ENCODE data around the gene CENPVL3. TPM values are rescaled to one million over a fixed set of nuclear protein-coding genes. Genes with fewer than 3 reads are reported as not detected.
"Not testable (repeated sequence)": the region's sequence is repeated elsewhere in the genome, so short reads cannot be mapped to it uniquely, and the experiment has no call there.

CENPVL3 gene
- not detected in 2 replicates for total RNA-seq

DNA sequence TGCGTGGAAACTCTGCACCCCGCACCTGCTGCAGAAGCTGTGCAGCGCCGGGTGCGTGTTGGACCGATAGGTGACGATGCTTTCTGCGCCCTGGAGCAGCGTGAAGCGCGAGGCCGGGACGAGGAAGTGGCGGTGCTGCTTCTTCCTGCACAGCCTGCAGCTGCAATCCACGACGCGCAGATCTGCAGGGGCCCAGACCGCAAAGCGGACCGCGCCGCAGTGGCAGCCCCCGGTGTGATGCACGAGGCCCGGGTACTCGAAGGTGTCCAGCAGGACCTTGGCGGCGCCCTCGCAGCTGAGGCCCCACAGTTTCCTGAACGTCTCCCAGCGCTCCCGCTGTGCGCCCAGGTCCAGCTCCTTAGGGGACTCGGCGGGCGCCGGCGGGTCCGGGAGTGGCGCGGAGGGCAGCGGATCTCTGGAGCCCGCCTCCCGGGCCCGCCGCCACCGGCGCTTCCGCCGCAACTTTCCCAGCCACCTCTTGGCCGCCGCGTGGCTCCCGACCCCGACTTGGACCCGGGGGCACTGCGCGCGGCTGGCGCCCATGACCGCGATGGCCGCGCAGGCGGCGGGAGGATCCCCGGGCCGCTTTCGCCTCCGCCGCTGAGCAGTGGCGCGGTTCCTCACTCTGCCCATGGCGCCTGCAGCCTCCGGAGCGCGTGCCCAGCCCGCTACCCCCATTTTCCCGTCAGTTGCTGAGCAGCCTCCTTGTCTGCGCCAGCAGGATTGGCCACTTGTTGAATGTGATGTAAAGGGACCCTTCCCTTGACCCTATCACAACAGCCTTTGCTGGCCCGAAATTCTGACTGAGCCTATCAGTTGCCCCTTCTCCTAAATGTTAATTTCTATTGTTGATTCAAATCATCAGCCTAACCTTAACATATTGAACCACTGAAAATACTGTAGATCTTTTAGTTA lies at the start of gene CENPVL3:
CENPVL3 (minus strand) TSS at position 672 of the 915 bp plus-strand sequence; CDS start at position 633, 39 bp downstream.
- not testable (repeated sequence) for DNase-seq (ENCODE audit: low read depth in 2 of 2)

DNA sequence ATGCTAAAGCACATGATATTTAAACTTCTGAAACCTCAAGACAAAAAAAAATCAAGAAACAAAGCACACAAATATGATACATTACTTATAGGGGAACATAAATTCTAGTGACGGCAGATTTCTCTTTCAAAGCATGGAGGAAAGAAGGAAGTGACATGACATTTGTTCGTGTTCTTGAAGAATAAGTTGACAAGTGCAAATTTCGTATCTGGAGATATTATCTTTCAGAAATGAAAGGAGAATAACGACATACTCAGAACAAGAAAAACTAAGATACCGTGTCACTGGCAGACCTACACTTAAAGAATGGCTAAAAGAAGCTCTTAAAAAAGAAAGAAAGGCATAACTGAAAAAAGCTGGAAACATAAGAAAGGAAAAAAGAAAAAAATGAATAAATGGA lies 47.3 kb upstream of the CENPVL3 start:
- no peak for DNase-seq (ENCODE audit: low read depth in 2 of 2)

DNA sequence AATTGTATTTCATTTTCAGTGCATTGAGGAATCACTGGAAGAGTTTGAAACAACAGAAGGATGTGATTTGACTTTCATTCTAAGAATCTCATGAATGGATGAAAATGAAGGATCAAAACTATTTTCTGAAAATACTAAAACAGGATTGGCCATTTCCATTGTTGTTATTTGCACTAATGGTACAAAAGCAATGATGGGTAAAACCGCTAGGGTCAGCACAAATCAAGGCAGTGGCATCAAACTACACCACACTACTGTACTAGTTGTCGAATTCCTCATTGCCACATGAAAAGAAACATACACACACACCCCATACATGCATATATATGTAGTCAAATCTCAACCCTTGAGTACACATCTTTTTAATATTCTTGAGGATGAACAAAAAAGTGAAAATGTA lies 24.7 kb upstream of the CENPVL3 start:
- DNase-seq (ENCODE audit: low read depth in 2 of 2) = no peak

DNA sequence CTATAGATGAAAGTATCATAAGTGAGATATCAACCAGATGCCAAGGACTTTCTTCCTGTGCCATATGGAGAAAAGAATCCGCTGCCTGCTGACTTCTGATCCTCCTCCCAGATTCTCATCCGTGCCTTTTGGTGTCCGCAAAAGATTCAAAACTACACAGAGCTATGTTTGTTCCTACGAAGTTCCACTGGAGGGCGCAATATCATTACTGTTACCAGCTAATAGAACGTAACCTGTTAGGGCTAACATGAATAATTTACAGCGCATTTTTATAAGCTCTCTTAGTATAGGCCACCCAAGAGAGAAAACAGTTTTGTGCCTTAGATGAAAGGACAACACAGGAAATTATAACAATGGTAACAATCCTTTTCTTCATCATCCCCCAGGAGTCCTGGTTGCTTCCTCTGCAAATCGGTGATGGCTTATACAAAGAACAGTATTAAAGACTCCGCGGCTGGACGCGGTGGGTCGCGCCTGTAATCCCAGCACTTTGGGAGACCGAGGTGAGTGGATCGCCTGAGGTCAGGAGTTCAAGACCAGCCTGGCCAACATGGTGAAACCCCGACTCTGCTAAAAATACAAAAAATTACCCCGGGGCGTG lies 22.8 kb upstream of the CENPVL3 start:
- DNase-seq (ENCODE audit: low read depth in 2 of 2) = peak; percentile 51 to 69

DNA sequence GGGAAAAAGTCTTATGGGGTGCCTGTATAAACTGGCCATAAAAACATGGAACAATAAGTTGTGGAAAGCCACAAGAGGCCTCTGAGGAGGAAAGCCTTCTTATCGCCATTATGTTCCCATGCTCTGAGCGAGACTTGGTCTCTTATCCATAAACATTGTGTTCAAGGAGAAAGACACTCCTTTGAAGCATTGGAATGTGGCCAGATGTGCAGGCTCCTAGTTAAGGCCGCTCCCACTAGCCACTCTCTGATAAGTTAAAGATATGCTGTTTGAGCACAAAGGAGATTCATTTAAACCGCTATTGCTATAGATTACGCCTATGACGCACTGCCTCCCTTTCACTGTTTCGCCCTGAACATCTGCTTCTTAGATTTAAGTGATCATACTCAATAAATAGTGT lies 17.8 kb upstream of the CENPVL3 start:
- not testable (repeated sequence) for DNase-seq (ENCODE audit: low read depth in 2 of 2)

DNA sequence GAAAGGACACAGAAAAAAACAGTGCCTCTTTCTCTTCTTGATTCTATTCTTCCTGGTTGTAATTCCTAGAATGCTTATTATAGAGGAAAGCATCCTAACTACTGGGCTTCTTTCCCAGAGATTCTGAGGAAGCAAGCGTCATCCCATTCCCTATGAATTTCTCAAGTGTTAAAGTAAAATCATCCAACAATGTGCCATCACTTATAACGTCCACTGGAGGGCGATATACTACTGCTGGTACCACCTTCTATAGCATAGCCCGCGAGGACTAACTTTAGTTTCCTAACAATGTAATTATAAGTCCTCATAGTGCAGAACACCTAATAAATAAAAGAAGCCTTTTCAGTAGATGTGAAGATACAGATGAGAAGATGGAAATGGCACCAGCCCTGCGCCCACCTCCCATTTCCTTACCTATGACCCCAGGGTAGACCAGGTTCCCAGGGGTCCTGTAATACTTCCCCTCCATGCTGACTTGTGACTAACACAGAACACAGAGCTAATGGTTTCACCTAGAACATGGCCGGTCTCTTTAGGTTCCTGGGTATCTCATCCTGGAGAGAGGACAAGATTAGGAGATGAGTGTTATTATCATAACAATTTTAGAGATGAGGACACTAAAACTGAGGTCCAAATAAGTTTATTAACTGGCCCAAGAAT lies 4.2 kb downstream of the CENPVL3 start:
- peak; percentile 45 to 50 for DNase-seq (ENCODE audit: low read depth in 2 of 2)

DNA sequence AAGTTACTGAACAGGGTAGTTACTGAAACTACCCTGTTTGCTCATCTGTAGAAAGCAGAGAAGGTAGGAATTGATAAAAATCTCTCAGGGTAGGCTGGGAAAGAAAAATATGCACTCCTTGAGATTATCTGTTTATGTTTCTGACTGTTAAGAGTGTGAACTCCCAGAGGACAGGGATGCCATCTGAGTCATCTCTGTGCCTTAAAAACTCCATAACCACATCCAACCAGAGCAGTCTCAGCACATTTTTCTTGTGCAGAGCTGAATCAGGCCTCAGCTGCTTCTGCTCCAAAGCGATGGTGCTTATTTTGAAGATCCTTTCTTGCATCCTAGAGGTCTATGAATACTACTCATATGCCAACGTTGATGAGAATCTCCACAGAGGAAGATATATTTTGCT lies 9.9 kb downstream of the CENPVL3 start:
- DNase-seq (ENCODE audit: low read depth in 2 of 2) = no peak

DNA sequence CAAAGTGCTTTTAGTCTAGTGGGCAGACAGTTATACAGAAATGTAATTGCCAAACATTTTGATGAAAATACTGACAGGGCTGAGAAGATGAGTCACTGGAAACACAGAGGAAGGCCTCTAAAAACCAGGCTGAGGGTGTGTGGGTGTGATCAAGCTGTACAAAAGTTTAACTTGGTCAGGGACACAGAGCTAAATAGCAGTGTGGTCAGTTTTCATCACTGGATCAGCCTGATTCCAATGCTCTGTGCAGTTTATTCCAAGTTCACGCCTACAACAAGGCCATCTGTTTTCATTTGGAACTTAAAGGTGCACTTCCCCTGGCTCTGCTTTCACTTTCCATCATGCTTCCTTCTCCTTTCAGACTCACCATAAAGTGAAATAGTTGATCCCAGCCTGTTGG lies 10.6 kb downstream of the CENPVL3 start:
- DNase-seq (ENCODE audit: low read depth in 2 of 2) = no peak

DNA sequence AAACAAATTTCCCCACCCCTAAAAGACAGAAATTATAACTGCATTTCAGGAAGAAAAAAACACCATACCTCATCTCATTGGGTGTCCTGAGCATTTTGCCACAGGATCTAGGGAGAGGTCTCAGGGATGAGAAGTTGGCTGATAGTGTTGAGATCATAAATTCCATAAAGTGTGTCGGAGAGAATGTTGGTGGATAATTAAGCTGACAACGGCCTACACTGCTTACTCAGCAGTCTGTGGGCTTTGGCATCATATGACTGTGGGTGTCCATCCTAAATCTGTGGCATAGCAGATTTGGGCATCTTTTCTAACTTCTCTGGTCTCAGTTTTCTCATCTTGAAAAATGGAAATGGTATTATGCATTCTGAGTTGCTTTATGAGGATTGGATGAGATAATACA lies 12.3 kb downstream of the CENPVL3 start:
- DNase-seq (ENCODE audit: low read depth in 2 of 2) = no peak

DNA sequence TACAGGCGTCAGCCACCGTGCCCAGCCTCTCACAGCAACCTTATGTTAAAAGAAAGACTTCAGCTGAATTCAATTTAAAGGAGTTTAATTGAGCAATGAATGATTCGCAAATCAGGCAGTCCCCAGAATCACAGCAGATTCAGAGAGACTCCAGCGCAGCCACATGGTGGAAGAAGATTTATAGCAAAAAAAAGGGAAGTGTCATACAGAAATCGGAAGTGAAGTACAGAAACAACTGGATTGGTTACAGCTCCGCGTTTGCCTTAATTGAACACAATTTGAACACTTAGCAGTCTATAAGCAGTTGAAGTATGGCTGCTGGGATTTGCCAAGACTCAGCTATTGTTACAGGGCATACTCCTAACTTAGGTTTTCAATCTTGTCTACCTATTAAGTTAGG lies 19.8 kb downstream of the CENPVL3 start:
- no peak for DNase-seq (ENCODE audit: low read depth in 2 of 2)

DNA sequence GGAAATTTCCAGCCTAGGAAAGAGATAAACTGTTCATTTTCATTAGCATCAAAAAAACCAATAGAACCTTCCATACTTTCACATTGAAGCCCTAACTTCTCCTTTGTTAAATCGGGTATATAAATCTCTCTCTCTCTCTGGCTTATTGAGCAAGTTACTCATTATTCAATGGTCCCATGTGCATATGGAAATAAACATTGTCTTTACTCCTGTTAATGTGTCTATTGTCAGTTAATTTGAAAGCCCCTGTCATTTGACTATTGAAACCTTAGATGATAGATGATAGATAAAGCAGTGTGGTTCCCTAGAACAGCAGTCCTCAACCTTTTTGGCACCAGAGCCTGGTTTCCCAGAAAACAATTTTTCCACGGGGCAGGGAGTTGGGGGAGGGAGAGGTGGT lies 46.8 kb downstream of the CENPVL3 start:
- no peak for DNase-seq (ENCODE audit: low read depth in 2 of 2)

DNA sequence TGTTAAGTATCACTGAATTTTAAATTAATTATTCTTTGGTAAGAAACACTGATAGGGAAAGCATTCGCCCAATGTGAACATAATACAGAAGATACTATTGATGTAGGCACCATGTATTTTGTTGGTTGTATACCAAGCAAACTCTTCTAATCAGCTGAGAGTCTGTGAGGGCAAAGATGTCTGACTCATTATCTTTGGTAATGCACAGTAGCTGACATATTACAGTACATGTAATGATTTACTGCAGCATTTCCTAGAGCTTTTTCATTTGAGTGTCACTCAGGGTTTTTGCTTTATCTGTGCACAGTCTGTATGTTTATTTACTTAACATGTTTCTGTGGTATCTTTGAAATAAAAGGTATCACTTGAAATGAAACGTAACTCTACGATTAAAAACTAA lies 49.2 kb downstream of the CENPVL3 start:
- no peak for DNase-seq (ENCODE audit: low read depth in 2 of 2)

DNA sequence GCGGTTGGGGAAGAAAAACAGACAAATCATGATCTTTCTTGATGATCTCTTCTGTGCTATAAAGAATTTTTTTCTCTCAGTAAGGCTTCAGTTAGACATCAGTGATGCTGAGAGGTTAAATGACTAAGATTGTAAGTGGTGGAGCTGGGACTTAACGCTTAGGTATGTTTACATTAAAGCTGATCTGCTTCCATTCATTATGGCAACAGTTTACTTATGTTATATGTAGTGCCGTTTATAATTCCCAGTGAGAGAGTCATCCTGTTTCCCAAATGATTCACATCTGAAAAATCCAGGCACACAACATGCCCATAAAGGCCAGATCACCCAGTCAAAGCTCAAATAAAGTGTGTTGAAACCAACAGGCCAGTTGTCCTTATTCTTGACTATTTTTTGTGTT lies 50.1 kb downstream of the CENPVL3 start:
- DNase-seq (ENCODE audit: low read depth in 2 of 2) = peak in 1 of 2 donors; percentile 2

Other genes with a start within 250 kb of the CENPVL3 start
- 0.60 and 1.5 TPM in 2 replicates for gene NUDT11, start 122.3 kb downstream of the CENPVL3 start, total RNA-seq
- not detected in 2 replicates for gene CENPVL2, start 63.9 kb upstream of the CENPVL3 start, total RNA-seq
- gene CENPVL1, start 91.6 kb upstream of the CENPVL3 start, total RNA-seq = not detected in 2 replicates
- 2.8 and 4.2 TPM in 2 replicates for gene GSPT2, start 124.5 kb upstream of the CENPVL3 start, total RNA-seq